Activated naive CD8-positive, alpha-beta T cell (primary cell): ENCODE results near the gene LRRC75A.
"Not testable (repeated sequence)": the region's sequence is repeated elsewhere in the genome, so short reads cannot be mapped to it uniquely, and the experiment has no call there.

ENCODE experiments used
- H3K27ac Mint-ChIP-seq: one replicate; pipeline ENCODE4 v1.8.0; 2021; ENCODE audit warnings: mixed read lengths
- H3K27me3 Mint-ChIP-seq: one replicate; pipeline ENCODE4 v1.8.0; 2021; ENCODE audit warnings: mixed read lengths
- H3K36me3 Mint-ChIP-seq: one replicate; pipeline ENCODE4 v1.8.0; 2021; ENCODE audit warnings: mixed read lengths
- H3K4me1 Mint-ChIP-seq: one replicate; pipeline ENCODE4 v1.8.0; 2021; ENCODE audit warnings: low read depth, mixed read lengths
- H3K4me3 Mint-ChIP-seq: one replicate; pipeline ENCODE4 v1.8.0; 2021; ENCODE audit warnings: mild to moderate bottlenecking, mixed read lengths
- H3K9me3 Mint-ChIP-seq: one replicate; pipeline ENCODE4 v1.8.0; 2021; ENCODE audit warnings: low read depth, mixed read lengths

LRRC75A gene

DNA sequence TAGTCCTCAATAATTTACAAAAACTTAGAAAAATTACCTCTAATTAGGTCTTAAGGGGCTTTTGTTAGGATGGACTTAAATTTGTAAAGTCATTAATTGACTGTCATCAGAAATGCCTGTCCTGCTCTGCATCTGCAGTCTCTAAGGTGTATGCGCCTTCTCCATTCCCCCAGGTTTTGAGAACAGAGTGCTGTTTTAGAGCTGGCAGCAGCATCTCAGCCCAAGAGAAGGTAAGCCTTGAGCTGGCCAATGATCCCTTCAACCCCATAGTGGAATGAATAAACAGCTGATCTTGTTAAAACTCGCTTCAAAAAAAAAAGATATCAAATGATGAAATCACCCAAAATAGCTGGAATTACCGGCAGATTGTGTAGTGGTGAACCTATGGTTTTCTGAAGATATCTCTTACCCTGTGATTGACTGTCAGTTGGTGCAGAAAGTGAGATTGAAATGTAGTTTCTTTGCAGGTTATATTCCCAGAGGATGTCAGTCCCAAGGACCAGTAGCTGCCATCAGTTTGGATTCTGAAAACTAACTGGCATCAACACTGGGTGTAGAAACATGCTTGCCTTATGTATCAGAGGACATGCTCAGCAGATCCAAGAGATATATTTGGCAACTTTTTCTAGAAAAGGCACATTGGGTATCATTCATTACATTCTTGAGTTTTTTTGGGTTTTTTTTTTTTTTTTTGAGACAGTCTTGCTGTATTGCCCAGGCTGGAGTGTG, 50.9 kb downstream of the LRRC75A start:
- Mint-ChIP-seq H3K27ac (peak overlapping the region; percentile 100), H3K27me3 (no peaks in the 10 kb centered on the region), H3K4me1 (peaks cover 39% of the 10 kb centered on the region), H3K9me3 (no peaks in the 10 kb centered on the region), H3K4me3 (peak overlapping the region; percentile 100), H3K36me3 (peaks cover 24% of the 10 kb centered on the region)

GRCh38 chr17:16440354-16440753, 51.6 kb downstream of the LRRC75A start:
- not testable (repeated sequence) for H3K9me3 Mint-ChIP-seq, H3K27me3 Mint-ChIP-seq
- Mint-ChIP-seq H3K4me3 (peak overlapping the region; percentile 100), H3K27ac (peak overlapping the region; percentile 100), H3K4me1 (peaks cover 39% of the 10 kb centered on the region), H3K36me3 (peaks cover 24% of the 10 kb centered on the region)

- peaks cover 24% of the 10 kb centered on the region for H3K36me3 Mint-ChIP-seq
- H3K4me1 Mint-ChIP-seq: peaks cover 39% of the 10 kb centered on the region
- H3K27ac Mint-ChIP-seq: peak overlapping the region; percentile 100
Measured at GRCh38 chr17:16439811-16440351, 52.1 kb downstream of the LRRC75A start.

GRCh38 chr17:16439303-16439791, 52.6 kb downstream of the LRRC75A start:
- Mint-ChIP-seq H3K4me1 (peaks cover 39% of the 10 kb centered on the region), H3K4me3 (peak overlapping the region; percentile 100), H3K36me3 (peaks cover 24% of the 10 kb centered on the region), H3K27ac (peak overlapping the region; percentile 100), H3K9me3 (no peaks in the 10 kb centered on the region), H3K27me3 (no peaks in the 10 kb centered on the region)

More at GRCh38 chr17:16439811-16440351, 52.1 kb downstream of the LRRC75A start:
- Mint-ChIP-seq H3K9me3 (no peaks in the 10 kb centered on the region), H3K27me3 (no peaks in the 10 kb centered on the region), H3K4me3 (peak overlapping the region; percentile 100)

DNA sequence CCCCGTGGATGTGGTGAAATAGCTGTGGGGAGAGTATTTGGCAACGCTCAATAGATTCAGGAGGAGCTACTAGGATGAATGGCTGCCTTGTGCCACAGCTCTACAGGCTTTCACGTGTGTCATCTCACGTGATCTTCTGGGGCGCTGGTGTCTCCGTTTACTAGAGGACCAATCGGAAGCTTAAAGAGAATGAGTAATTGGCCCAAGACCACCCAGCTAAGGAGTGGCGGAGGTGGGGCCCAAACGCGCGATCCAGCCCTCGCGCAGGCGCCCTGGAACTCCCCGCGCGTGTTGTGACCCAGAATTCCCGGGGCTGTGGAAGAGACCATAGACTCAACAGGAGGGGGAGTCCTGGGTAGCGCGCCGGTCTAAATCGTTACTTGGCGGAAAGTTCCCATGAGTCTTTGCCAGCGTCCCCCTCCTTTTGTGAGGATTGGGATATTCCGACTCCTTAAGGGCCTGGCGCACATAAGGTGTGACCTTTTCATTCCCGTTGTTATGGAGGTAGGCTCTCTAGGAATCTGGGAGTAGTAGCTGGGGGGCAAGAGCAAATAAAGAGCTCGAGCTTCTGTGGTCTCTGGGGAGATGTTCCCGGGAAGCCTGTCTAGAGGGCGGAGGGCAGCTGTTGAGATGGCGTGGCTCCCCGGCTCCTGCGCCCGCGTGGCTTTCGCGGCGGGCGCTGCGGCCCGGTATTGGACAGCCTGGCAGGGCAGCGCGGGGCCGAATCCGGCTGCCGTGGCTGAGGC, 53.3 kb downstream of the LRRC75A start:
- H3K27me3 Mint-ChIP-seq: no peaks in the 10 kb centered on the region
- H3K9me3 Mint-ChIP-seq: no peaks in the 10 kb centered on the region
- peak overlapping the region; percentile 100 for H3K27ac Mint-ChIP-seq
- H3K4me1 Mint-ChIP-seq: peaks cover 36% of the 10 kb centered on the region
- peaks cover 24% of the 10 kb centered on the region for H3K36me3 Mint-ChIP-seq
- H3K4me3 Mint-ChIP-seq: peak overlapping the region; percentile 100

DNA sequence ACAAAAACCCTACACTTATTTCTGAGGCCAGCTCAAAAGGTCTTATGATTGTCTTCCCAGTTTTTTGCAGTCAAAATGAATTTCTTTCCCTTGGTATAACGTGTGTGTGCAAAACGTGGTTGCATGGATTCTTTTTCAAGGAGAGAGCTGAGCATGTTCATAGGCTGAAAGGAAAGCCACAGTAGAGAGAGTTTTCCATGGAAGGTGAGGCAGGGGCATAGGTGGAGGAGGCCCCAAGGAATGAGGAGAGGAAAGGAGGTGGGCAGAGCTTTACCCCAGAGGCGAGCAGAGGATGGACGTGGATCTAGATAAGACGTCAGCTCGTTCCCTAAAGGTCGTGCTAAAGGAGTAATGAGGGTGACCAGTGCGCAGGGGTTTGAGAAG, 53.8 kb downstream of the LRRC75A start:
- Mint-ChIP-seq H3K27ac (peak overlapping the region; percentile 100), H3K36me3 (peaks cover 24% of the 10 kb centered on the region), H3K4me3 (peak overlapping the region; percentile 100), H3K9me3 (no peaks in the 10 kb centered on the region), H3K27me3 (no peaks in the 10 kb centered on the region), H3K4me1 (peaks cover 36% of the 10 kb centered on the region)

DNA sequence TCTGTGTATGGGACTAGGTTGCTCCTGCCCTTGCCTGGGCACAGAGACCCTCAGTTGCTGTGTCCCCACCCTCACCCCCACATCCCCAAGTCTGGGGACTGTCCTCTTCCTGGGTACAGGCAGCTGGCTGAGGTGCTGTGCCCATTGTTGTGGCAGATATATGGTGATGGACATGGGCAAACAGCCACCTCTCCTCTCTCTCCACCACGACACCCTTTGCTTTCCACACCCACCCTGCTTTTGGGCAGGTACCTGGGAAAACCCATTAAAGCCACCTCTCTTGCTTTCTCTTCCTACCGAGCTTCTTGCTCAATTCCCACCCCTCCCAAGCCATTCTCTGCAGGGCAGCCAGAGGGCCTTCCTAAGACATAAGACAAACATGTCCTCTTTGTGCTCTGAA, 54.9 kb downstream of the LRRC75A start:
- H3K36me3 Mint-ChIP-seq: peaks cover 19% of the 10 kb centered on the region
- H3K4me3 Mint-ChIP-seq: no peak overlapping the region
- H3K27me3 Mint-ChIP-seq: no peaks in the 10 kb centered on the region
- H3K9me3 Mint-ChIP-seq: no peaks in the 10 kb centered on the region
- H3K27ac Mint-ChIP-seq: peak overlapping the region; percentile 68
- peaks cover 27% of the 10 kb centered on the region for H3K4me1 Mint-ChIP-seq

DNA sequence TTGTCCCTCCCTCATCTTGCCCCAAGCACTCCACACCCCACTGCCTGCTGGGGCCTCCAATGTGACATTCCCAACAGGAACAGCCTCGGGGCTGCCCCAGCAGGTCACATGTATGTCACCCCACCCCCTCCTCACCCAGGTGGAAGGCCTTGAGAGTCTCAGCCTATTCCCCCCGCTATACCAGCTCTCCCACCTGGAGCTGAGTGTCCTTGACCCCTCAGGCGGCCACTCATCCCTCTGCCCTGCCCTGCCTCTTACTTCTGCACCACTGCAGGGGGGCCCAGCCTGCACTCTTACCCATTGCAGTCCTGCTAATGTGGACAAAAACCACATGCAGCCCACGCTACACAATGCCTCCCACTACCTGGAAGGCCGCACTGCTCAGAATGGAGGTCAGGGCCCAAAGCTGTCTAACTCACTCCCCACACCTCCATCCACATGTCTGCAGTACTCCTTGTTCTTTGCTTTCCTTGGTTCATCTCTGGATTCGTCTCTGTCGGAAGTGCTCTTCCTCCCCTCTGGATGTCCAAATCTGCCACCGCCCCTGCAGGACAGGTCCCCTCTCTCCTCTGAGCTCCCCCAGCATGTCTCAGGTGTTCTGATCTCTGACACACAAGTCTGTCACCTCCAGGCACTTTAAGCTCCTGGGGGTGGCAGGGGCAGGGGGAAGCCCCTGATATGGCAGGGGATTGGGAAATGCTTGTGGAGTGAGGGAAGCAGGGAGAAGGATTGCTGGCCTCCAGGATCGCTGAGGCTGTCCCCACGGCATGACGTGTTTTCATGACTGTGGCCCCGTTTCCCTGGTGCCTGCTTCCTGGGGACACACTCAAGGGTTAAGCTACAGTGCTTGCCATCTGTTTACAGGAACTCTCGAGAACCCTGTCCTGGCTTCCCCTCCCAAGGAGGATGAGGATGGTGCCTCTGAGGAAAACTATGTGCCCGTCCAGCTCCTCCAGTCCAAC, 55.8 kb downstream of the LRRC75A start:
- Mint-ChIP-seq H3K36me3 (peaks cover 14% of the 10 kb centered on the region), H3K27ac (peak overlapping the region; percentile 68), H3K9me3 (no peaks in the 10 kb centered on the region), H3K27me3 (no peaks in the 10 kb centered on the region), H3K4me3 (no peak overlapping the region), H3K4me1 (peaks cover 18% of the 10 kb centered on the region)

- Mint-ChIP-seq H3K36me3 (peaks cover 5% of the 10 kb centered on the region), H3K27me3 (no peaks in the 10 kb centered on the region), H3K9me3 (no peaks in the 10 kb centered on the region), H3K4me1 (peaks cover 12% of the 10 kb centered on the region), H3K4me3 (no peak overlapping the region), H3K27ac (no peak overlapping the region)
Measured at GRCh38 chr17:16434662-16435061, 57.3 kb downstream of the LRRC75A start.

GRCh38 chr17:16433514-16433913, 58.5 kb downstream of the LRRC75A start:
- H3K4me1 Mint-ChIP-seq: peaks cover 12% of the 10 kb centered on the region
- no peak overlapping the region for H3K27ac Mint-ChIP-seq
- H3K27me3 Mint-ChIP-seq: no peaks in the 10 kb centered on the region
- no peaks in the 10 kb centered on the region for H3K9me3 Mint-ChIP-seq
- H3K4me3 Mint-ChIP-seq: no peak overlapping the region
- H3K36me3 Mint-ChIP-seq: no peaks in the 10 kb centered on the region

DNA sequence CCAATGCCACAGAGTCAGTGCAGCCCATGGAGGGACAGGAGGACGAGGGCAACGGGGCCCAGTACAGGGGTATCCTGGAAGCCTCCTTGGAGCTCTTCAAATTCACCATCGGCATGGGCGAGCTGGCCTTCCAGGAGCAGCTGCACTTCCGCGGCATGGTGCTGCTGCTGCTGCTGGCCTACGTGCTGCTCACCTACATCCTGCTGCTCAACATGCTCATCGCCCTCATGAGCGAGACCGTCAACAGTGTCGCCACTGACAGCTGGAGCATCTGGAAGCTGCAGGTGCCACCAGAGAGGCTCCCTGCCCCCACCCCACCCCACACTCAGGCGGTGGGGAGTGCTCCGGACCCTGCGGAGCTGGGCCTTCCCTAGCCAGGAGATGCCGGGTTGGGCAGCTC, 60.0 kb downstream of the LRRC75A start:
- no peak overlapping the region for H3K27ac Mint-ChIP-seq
- H3K9me3 Mint-ChIP-seq: no peaks in the 10 kb centered on the region
- H3K27me3 Mint-ChIP-seq: no peaks in the 10 kb centered on the region
- H3K4me3 Mint-ChIP-seq: no peak overlapping the region
- H3K36me3 Mint-ChIP-seq: no peaks in the 10 kb centered on the region
- peaks cover 3% of the 10 kb centered on the region for H3K4me1 Mint-ChIP-seq

DNA sequence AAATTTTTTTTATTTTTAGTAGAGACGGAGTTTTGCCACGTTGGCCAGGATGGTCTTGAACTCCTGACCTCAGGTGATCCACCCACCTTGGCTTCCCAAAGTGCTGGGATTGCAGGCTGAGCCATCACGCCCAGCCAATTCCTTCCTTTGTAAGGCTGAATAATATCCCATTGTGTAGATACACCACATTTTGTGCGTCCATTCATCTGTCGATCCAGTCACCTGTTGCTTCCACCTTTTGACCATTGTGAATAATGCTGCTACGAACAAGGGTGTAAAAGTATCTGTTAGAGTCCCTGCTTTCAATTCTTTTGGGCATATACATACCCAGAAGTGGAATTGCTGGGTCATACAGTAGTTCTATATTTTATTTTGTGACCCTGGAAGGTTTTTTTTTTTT, 61.3 kb downstream of the LRRC75A start:
- peak overlapping the region; percentile 1 for H3K27ac Mint-ChIP-seq
- no peaks in the 10 kb centered on the region for H3K27me3 Mint-ChIP-seq
- H3K9me3 Mint-ChIP-seq: no peaks in the 10 kb centered on the region
- H3K4me3 Mint-ChIP-seq: no peak overlapping the region
- H3K36me3 Mint-ChIP-seq: no peaks in the 10 kb centered on the region
- peaks cover under 1% of the 10 kb centered on the region for H3K4me1 Mint-ChIP-seq

GRCh38 chr17:16429083-16429482, 62.9 kb downstream of the LRRC75A start:
- H3K27ac Mint-ChIP-seq: peak overlapping the region; percentile 61
- H3K27me3 Mint-ChIP-seq: no peaks in the 10 kb centered on the region
- no peak overlapping the region for H3K4me3 Mint-ChIP-seq
- H3K4me1 Mint-ChIP-seq: no peaks in the 10 kb centered on the region
- H3K9me3 Mint-ChIP-seq: no peaks in the 10 kb centered on the region
- H3K36me3 Mint-ChIP-seq: no peaks in the 10 kb centered on the region

- Mint-ChIP-seq H3K9me3 (no peaks in the 10 kb centered on the region), H3K4me3 (no peak overlapping the region)
Measured at GRCh38 chr17:16428098-16428882, 63.7 kb downstream of the LRRC75A start.

More at GRCh38 chr17:16428098-16428882, 63.7 kb downstream of the LRRC75A start:
- Mint-ChIP-seq H3K27ac (peak overlapping the region; percentile 61), H3K27me3 (no peaks in the 10 kb centered on the region), H3K4me1 (no peaks in the 10 kb centered on the region), H3K36me3 (no peaks in the 10 kb centered on the region)
